GM12878 (cell line): ENCODE data around the gene TRERF1. TPM values are rescaled to one million over a fixed set of nuclear protein-coding genes. Genes with fewer than 3 reads are reported as not detected.

ENCODE experiments used
- ATAC-seq: fragments of 200-7000 bp; cut with Tn5 transposase; 3 replicates; pipeline ENCODE4 v1.9.1; 2020; ENCODE audit warnings: mild to moderate bottlenecking, moderate library complexity
- BruUV-seq: library from RNA; stranded (reverse); fragments of 400-500 nt; replicated peaks from 2 replicates; lab custom pipeline; 2021; lab: Mats Ljungman, UMichigan
- CTCF ChIA-PET: fragments of 300-600 bp; sonication (Branson Sonifier 250); formaldehyde crosslinking; extraction: SDS; loops from one replicate; lab custom pipeline; 2021; ENCODE audit warnings: inconsistent platforms; lab: Yijun Ruan, JAX
- POLR2A ChIA-PET: fragments of 350-600 bp; formaldehyde crosslinking; extraction: SDS; loops from one replicate; lab custom pipeline; 2021; ENCODE audit warnings: inconsistent platforms; lab: Charles Lee
- RAD21 ChIA-PET: fragments of 300-600 bp; sonication (Branson Sonifier 250); formaldehyde crosslinking; loops from one replicate; lab custom pipeline; 2023; ENCODE audit warnings: antibody characterized with exemption; ENCODE audit not compliant: unreplicated experiment; lab: Charles Lee
- SMC1A ChIA-PET: fragments of 300-600 bp; sonication (Branson Sonifier 250); formaldehyde crosslinking; loops from one replicate; lab custom pipeline; 2023; ENCODE audit not compliant: unreplicated experiment, uncharacterized antibody; lab: Charles Lee
- DNase-seq: peaks from one replicate; pipeline ENCODE4 v3.0.0-alpha.2; 2011; ENCODE audit warnings: low read depth, low spot score
- FAIRE-seq: peaks from 3 replicates; lab custom pipeline; 2011; peaks lifted over from hg19 to GRCh38; lab: Jason Lieb, UNC
- H2AFZ ChIP-seq: 2 replicates; pipeline ENCODE4 v1.6.0; 2011; ENCODE audit warnings: low read depth, low read length, control low read depth; ENCODE audit not compliant: control insufficient read depth
- H3K27ac ChIP-seq: 2 replicates; pipeline ENCODE4 v1.5.1; 2011; ENCODE audit warnings: control low read depth; ENCODE audit not compliant: control insufficient read depth, insufficient read depth
- H3K27me3 ChIP-seq, 2 experiments: replicated peaks in 1 of 2; 2 replicates each; pipeline versions ENCODE4 v1.6.0 to v1.6.1; 2011; ENCODE audit warnings: low read length in 1 of 2; ENCODE audit not compliant: control insufficient read depth in 2 of 2, insufficient read depth in 2 of 2
- H3K36me3 ChIP-seq, 2 experiments: 2 replicates each; pipeline ENCODE4 v1.5.1; 2011; ENCODE audit warnings: low read length in 1 of 2; ENCODE audit not compliant: control insufficient read depth in 2 of 2, insufficient read depth in 2 of 2
- H3K4me1 ChIP-seq: 2 replicates; pipeline ENCODE4 v1.6.1; 2011; ENCODE audit warnings: mild to moderate bottlenecking, low read length, moderate library complexity, mixed read lengths; ENCODE audit not compliant: control insufficient read depth, insufficient read depth
- H3K4me2 ChIP-seq: 2 replicates; pipeline ENCODE4 v1.6.0; 2011; ENCODE audit warnings: control low read depth; ENCODE audit not compliant: control insufficient read depth, insufficient read depth
- H3K4me3 ChIP-seq: fragments of 200-600 bp; sonication (generic); 2 replicates; pipeline ENCODE4 v1.5.1; 2016
- H3K79me2 ChIP-seq: 2 replicates; pipeline ENCODE4 v1.6.0; 2011; ENCODE audit warnings: low read length; ENCODE audit not compliant: control insufficient read depth, insufficient read depth
- H3K9ac ChIP-seq: 2 replicates; pipeline ENCODE4 v1.8.0; 2011; ENCODE audit warnings: low read length, control low read depth, mixed read lengths; ENCODE audit not compliant: control insufficient read depth, insufficient read depth
- H3K9me3 ChIP-seq: replicated peaks from 3 replicates; pipeline ENCODE4 v1.5.1; 2011; ENCODE audit warnings: mild to moderate bottlenecking, low read length; ENCODE audit not compliant: control insufficient read depth, insufficient read depth
- H4K20me1 ChIP-seq: 2 replicates; pipeline ENCODE4 v1.6.0; 2011; ENCODE audit not compliant: control insufficient read depth, insufficient read depth
- CREM ChIP-seq: IDR thresholded peaks from 2 replicates; pipeline ENCODE4 v1.6.1; 2014; ENCODE audit warnings: antibody characterized with exemption, low read depth
- CTCF ChIP-seq, 3 experiments: IDR thresholded peaks in 2 of 3; conservative IDR thresholded peaks in 1 of 3; 2 replicates each; pipeline ENCODE4 v1.5.1; 2011; ENCODE audit warnings: low read depth in 3 of 3, low read length in 3 of 3, mild to moderate bottlenecking in 3 of 3, control low read depth in 2 of 3, moderate library complexity in 2 of 3, inconsistent platforms in 1 of 3, mixed read lengths in 1 of 3; ENCODE audit not compliant: control insufficient read depth in 2 of 3, insufficient read depth in 1 of 3; ENCODE audit errors: extremely low read depth in 1 of 3
- EZH2 ChIP-seq: IDR thresholded peaks from 2 replicates; pipeline ENCODE4 v1.6.1; 2012; ENCODE audit warnings: low read depth, mild to moderate bottlenecking, control low read depth, inconsistent platforms, low read length, borderline replicate concordance; ENCODE audit not compliant: control insufficient read depth
- TCF7 ChIP-seq: IDR thresholded peaks from 2 replicates; pipeline ENCODE4 v1.6.1; 2014; ENCODE audit warnings: antibody characterized with exemption, borderline replicate concordance
- ZNF274 ChIP-seq: IDR thresholded peaks from one replicate; pipeline ENCODE4 v1.8.0; 2011; ENCODE audit not compliant: insufficient read length, insufficient read depth
- ZZZ3 ChIP-seq: IDR thresholded peaks from 2 replicates; pipeline ENCODE4 v1.6.1; 2011; ENCODE audit warnings: low read depth; ENCODE audit not compliant: control insufficient read depth, insufficient read length
- whole genome bisulfite sequencing: methylation state at CpG from one replicate; pipeline ENCODE4 v1.1.6; 2016; ENCODE audit warnings: low lambda C conversion rate; ENCODE audit not compliant: insufficient replicate concordance, insufficient coverage; ENCODE audit errors: missing lambda C conversion rate; 5-methylcytosine and 5-hydroxymethylcytosine counted together
- in situ Hi-C: fragments of 300-500 bp; cut with MboI; formaldehyde crosslinking; loops from 9 replicates; pipeline ENCODE4 v1.14.3; 2018; ENCODE audit warnings: mixed read lengths
- intact Hi-C: fragments of 100-400 bp; cut with micrococcal nuclease; formaldehyde crosslinking; loops from one replicate; pipeline ENCODE4 v1.14.2; 2022; ENCODE audit not compliant: unreplicated experiment
- polyA plus RNA-seq, 11 experiments: library from polyadenylated mRNA; depleted of rRNA in 4 of 11; unstranded in 6 of 11; stranded (reverse) in 5 of 11; fragments of >200 nt; fragmentation: Nextera tagmentation in 4 of 11; fragmentation: Illumina TruSeq in 1 of 11; extraction: Ambion mirVana in 4 of 11; extraction: Trizol in 1 of 11; gene quantifications; 1 replicate in 1 of 11; 2 replicates in 10 of 11; pipeline versions ENCODE4 v1.2.1 to v1.2.3, GENCODE V29; 2011 to 2016; ENCODE audit warnings: inconsistent platforms in 2 of 11, missing spikeins in 2 of 11, low read depth in 1 of 11
- total RNA-seq, 4 experiments: library from RNA; depleted of rRNA in 3 of 4; stranded (reverse); fragments of >200 nt in 3 of 4; fragmentation: Illumina TruSeq in 1 of 4; extraction: Trizol in 1 of 4; gene quantifications; 2 replicates each; pipeline versions ENCODE4 v1.2.1 to v1.2.3, GENCODE V29; 2013 to 2021

Gene TRERF1
- total and polyA plus RNA-seq, 10 of the 15 experiments (the other 5 are each of a cell fraction or from before 2014, with no cell fraction given) = 2.2 to 19.4 (median 7.2) TPM

- ChIA-PET SMC1A (interaction anchor here (0.6 to 4.2 kb wide), 2 partner anchors 267 to 281 kb away, joined by 3 to 17 read pairs; no protein-coding TSS in a partner anchor), POLR2A (interaction anchor here (0.6 kb wide), 1 partner anchor 36 kb away, joined by 5 read pairs; no protein-coding TSS in a partner anchor), CTCF (interaction anchor here (2.1 to 8.8 kb wide), 2 partner anchors 281 kb away, joined by 5 to 123 read pairs; no protein-coding TSS in a partner anchor)
- H3K27me3 ChIP-seq = no peaks in the 10 kb centered on the region
- no peaks in the 10 kb centered on the region for H3K9me3 ChIP-seq
- BruUV-seq = no TSS peak
- no peak overlapping the region for H2AFZ ChIP-seq
- ATAC-seq (no peak), FAIRE-seq (no peak)
- H3K79me2 ChIP-seq = no peaks in the 10 kb centered on the region
- no peak overlapping the region for H3K9ac ChIP-seq
- no peak overlapping the region for H3K4me2 ChIP-seq
- in situ Hi-C loops = no loop called here
- 43% methylated on average over 1 of the region's 1 CpG for WGBS
- no peak overlapping the region for H3K4me3 ChIP-seq
- peaks cover 20% of the 10 kb centered on the region for H3K4me1 ChIP-seq
- no peak overlapping the region for H3K27ac ChIP-seq
- no peak for TF ChIP-seq EZH2
- no peak for TF ChIP-seq CREM
- TF ChIP-seq ZZZ3 = no peak
- no peak for TF ChIP-seq TCF7
- TF ChIP-seq CTCF (IDR thresholded peaks at IDR 0.05 in 2 of 3, conservative IDR thresholded peaks at IDR 0.05 in 1 of 3; ENCODE audit: control insufficient read depth in 2 of 3, extremely low read depth in 1 of 3, insufficient read depth in 1 of 3, low read depth in 3 of 3, low read length in 3 of 3) = no peak
- TF ChIP-seq ZNF274 = no peak
- TF ChIP-seq, all 136 proteins: peak for 0
- intact Hi-C loops = no loop called here
- no peak for DNase-seq
- no peaks in the 10 kb centered on the region for H3K36me3 ChIP-seq
- no peaks in the 10 kb centered on the region for H4K20me1 ChIP-seq
- RAD21 ChIA-PET = no interaction called here
Measured at GRCh38 chr6:42266538-42266937, 185.2 kb downstream of the TRERF1 start.
